GM19452 (cell line): ENCODE results near the gene MSRB2.
A peak's percentile ranks its signal among the peaks of the same experiment; 100 is the strongest.

ENCODE experiments used
- ATAC-seq: cut with Tn5 transposase; IDR thresholded peaks from one replicate; pipeline ENCODE4 v1.9.1; 2021; ENCODE audit not compliant: unreplicated experiment

Gene MSRB2

GRCh38 chr10:23111517-23112286 is 16.3 kb downstream of the MSRB2 start:
- no peak for ATAC-seq

- ATAC-seq: no peak
These were observed 19.0 kb downstream of the MSRB2 start for GRCh38 chr10:23114228-23114850.

GRCh38 chr10:23116486-23117205 is 21.3 kb downstream of the MSRB2 start:
- no peak for ATAC-seq

GRCh38 chr10:23120001-23120934 is 24.9 kb downstream of the MSRB2 start:
- no peak for ATAC-seq

GRCh38 chr10:23121135-23121534 is 25.8 kb downstream of the MSRB2 start:
- no peak for ATAC-seq

GRCh38 chr10:23136462-23136861 is 41.1 kb downstream of the MSRB2 start:
- ATAC-seq: no peak

- ATAC-seq: no peak
These were observed 44.3 kb downstream of the MSRB2 start for GRCh38 chr10:23139677-23140076.

GRCh38 chr10:23141995-23142394 is 46.6 kb downstream of the MSRB2 start:
- no peak for ATAC-seq

GRCh38 chr10:23146258-23146657 is 50.9 kb downstream of the MSRB2 start:
- ATAC-seq: no peak

- ATAC-seq: no peak
These were observed 51.7 kb downstream of the MSRB2 start for GRCh38 chr10:23147035-23147434.

- no peak for ATAC-seq
These were observed 52.8 kb downstream of the MSRB2 start for GRCh38 chr10:23148214-23148613.

GRCh38 chr10:23150091-23150490 is 54.7 kb downstream of the MSRB2 start:
- ATAC-seq: no peak

GRCh38 chr10:23150610-23151009 is 55.2 kb downstream of the MSRB2 start:
- no peak for ATAC-seq

GRCh38 chr10:23151071-23151470 is 55.7 kb downstream of the MSRB2 start:
- no peak for ATAC-seq

GRCh38 chr10:23155169-23155568 is 59.8 kb downstream of the MSRB2 start:
- no peak for ATAC-seq

- no peak for ATAC-seq
These were observed 61.2 kb downstream of the MSRB2 start for GRCh38 chr10:23156447-23157150.

- peak; percentile 57 for ATAC-seq
These were observed 61.9 kb downstream of the MSRB2 start for GRCh38 chr10:23157239-23157681.

GRCh38 chr10:23157691-23158369 is 62.5 kb downstream of the MSRB2 start:
- peak; percentile 60 for ATAC-seq

GRCh38 chr10:23158370-23158769 is 63.0 kb downstream of the MSRB2 start:
- peak; percentile 69 for ATAC-seq
